KBM-7 (cell line): ENCODE measurements around the gene OR52W1.
"Not testable (repeated sequence)": the region's sequence is repeated elsewhere in the genome, so short reads cannot be mapped to it uniquely, and the experiment has no call there.

ENCODE experiments used
- DNase-seq: peaks from one replicate; pipeline ENCODE4 v3.0.0-alpha.2; 2015
- in situ Hi-C: fragments of 300-500 bp; cut with MboI; formaldehyde crosslinking; loops from 2 replicates; pipeline ENCODE4 v1.14.3; 2020; ENCODE audit warnings: low sequenced_read_pairs, low pct_unique_long_range_greater_than_20kb, mixed read lengths

Gene OR52W1

GRCh38 chr11:6245536-6245935 lies 46.5 kb downstream of the OR52W1 start:
- DNase-seq = no peak
- in situ Hi-C loops = no loop called here

- DNase-seq = no peak
- in situ Hi-C loops = no loop called here
These were observed 49.2 kb downstream of the OR52W1 start for GRCh38 chr11:6248248-6248647.

- in situ Hi-C loops, DNase-seq: not testable (repeated sequence)
These were observed 49.9 kb downstream of the OR52W1 start for GRCh38 chr11:6248897-6249296.
